Amniotic epithelial cell (primary cell): ENCODE data around the gene FGF7.
"Not testable (repeated sequence)": the region's sequence is repeated elsewhere in the genome, so short reads cannot be mapped to it uniquely, and the experiment has no call there.

Source experiments
- DNase-seq: peaks from one replicate; pipeline ENCODE4 v3.0.0-alpha.2; 2010; ENCODE audit warnings: low read depth

The FGF7 gene

DNA sequence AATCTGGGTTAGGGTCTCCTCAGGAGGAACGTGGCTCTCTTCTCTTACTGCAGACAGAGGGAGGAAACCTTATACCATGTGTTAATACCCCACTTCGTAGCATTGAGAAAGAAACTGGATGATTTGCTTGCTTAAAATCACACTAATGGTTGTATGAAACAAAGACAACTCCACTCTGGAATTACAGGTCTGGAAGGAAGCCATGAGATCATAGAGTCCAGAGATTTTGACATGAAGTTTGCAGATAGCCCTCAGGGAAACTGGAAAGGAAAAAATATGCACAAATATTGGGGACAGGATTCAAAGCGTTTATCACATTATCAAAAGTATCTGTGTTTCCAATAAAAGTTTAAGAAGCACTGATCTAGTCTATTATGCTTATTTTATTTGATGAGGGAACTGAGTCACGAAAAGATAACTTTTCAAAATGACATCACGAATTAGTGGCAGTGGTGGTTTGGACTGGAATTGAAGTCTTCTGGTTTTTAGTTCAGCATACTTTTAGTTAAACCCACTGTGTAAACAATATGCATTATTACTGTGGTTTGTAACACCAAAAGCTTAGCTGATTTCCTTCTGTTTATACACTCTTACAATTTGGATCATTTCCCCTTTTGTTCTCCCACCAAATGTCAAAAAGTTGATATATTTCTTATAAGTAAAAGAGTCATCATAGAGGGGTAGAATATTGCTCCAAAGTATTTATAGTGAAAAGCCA lies 16.8 kb downstream of the FGF7 start:
- no peak for DNase-seq

DNA sequence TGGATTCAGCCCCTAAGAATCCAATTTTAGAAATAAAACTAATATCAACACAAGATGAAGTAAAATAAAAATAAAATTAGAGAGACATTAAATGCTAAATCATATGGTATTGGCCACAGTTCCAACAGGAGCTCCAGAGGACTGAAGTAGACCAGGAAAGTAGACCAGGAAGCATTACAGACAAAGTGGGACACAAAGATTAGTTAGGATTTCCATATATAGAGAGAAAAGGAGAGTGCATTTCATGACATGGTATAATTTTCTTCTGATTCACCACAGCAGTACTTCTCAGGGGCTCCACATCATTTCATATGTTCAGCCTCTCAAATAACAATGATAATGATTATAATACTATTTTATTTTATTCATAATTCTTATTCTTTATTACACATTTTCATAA lies 18.3 kb downstream of the FGF7 start:
- DNase-seq, result no peak

DNA sequence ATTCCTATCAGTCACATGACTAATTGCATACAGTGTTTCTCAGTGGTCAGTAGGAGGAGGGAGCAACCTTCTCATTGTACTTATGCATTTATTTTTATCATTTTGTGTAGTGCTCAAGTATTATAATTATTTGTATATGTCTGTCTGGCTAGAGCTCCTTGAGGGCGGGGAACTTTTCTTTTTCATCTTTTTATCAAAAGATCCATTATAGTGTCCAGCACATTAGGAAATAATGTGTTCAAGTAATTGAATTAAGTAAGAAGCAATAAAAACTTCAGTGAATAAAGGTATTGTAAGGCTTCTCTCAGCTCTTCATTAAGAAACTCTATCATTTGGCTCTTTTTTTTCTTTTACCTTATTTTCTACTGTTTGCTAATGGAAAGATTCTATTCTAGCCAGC lies 18.8 kb downstream of the FGF7 start:
- no peak for DNase-seq

DNA sequence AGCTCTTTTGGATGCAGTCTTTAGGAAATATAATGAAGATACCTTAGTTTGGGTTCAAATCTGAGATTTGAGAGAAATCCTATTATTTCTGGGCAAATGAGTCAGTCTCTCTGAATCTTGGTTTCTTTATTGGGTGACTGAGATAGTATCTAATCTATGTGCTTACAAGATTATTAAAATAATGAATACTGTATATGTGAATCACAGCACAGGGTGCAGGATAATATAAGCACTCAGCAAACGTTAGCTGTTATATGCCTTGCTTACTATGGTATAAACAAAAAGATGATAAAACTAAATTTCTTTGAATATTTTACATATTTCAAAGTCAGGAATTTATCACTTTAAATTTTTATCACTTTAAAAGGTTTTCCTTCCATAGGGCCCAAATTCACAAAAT lies 29.6 kb downstream of the FGF7 start:
- DNase-seq, result peak; percentile 29

DNA sequence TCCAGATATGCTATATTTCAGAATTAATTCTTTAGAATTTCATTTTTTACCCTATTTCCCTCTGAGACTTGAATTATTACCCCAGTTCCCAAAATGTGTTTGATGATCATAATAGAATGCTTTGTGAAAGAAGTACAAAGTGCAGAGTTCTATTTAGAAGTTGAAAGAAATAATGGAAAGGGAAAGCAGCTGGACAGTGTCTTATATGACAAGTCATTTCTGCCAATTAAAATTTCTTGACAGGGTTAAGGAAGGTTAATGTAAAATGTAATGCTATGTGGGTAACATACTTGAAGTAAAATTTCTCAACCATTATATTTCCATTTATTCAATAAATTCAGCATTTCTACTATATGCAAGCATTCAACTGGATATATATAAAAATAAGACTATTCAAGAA lies 33.1 kb downstream of the FGF7 start:
- no peak for DNase-seq

DNA sequence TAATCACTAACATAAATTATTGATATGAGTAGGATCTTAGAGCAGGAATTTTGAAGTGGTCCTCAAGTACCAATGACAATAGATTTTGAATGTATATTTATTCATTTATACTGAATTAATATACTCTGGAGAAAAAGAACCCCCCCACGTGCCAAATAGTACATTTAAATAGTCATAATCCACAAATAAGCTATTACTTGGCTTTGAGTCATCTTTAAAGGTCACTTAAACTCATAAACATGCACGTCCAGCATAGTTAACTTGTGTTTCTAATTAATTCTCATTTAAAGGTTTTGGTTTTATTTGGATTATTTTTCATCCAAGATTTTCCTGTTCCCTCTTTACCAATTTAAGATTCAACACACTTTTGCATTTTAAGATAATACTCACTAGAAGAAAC lies 35.1 kb downstream of the FGF7 start:
- no peak for DNase-seq

DNA sequence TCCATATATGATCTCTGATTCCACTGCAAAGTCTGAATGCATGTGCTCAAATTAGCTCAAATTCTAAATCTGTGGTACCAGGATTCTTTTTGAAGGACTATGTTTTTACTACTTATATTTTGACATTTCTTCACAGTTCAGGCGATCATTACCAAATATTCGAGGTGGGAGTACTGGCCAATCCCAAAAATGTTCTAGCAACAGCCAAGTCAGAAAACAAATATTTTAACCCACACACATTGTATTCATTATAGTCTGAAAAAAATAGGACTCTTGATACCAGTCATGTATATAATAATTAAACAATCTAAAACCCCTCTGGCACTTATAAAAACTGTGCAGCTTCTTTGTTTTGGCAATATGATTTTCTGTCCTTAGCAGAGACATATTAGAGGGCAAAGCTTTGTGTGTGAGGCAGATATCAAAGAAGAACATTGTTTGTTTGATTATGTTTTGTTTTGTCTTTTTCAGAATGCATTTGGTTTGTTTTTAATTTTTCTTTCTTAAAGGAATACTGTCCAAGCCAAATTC lies 37.4 kb downstream of the FGF7 start:
- no peak for DNase-seq

DNA sequence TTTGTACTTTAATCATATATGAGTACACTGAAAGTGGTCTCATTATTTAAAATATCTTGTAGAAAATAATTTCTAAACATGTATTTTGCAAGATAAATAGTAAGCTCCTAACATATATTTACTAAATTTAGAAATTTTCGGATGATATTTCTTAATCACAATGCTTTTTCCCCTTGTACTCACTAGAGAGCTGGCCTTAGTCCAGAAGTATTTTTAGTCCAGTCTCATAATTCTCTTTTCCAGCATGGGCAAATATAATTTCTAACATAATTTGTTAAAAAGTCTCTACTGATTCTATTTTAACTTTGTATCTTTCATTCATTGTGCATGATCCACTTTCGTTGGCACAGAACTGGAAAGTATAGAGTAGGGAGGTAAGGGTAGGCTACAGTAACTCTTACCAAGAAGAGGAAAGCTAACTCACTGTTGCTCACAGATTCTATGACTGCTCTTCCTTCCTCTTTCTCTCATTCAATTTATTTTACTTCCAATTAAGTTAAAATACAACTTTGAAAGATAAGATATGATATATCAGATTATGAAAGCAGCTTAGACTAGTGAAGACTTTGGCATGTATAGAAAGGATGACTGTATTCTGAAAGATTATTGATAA lies 39.3 kb downstream of the FGF7 start:
- DNase-seq, result no peak

DNA sequence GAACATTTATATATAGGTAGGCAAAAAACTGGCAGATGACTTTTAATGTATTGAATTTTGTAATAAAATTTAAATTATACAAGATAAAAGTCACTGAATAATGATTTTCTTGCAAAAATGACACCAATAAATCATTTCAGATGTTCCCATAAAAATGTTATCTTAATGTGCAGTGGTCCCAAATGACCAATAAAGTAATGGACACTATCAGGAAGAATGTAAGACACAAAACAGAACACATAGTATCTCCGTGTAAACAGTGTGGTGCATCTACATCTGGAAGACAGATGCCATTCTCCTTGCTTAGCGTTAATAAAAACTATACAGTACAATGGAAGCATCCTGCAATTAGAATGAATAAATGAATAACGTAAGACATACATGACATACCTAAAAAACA lies 41.5 kb downstream of the FGF7 start:
- peak; percentile 32 for DNase-seq

DNA sequence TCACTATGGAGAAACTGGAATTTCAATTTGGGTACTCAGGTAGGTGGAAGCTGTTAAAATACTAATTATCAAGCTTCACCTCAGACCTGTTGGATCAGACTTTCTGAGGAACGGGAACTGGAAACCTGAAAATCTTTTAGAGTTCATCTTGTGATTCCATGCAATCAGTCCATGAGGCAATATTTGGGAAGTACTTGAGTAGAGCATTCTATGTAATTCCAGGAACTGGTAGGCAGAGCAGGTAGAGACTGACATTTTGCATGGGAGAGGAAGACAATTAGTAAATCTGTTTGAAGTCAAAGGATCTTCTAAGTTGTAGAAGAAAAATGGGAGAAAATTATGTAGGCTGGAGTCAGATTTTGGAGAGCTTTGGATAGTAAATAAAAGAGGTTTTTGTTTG lies 43.1 kb downstream of the FGF7 start:
- no peak for DNase-seq

DNA sequence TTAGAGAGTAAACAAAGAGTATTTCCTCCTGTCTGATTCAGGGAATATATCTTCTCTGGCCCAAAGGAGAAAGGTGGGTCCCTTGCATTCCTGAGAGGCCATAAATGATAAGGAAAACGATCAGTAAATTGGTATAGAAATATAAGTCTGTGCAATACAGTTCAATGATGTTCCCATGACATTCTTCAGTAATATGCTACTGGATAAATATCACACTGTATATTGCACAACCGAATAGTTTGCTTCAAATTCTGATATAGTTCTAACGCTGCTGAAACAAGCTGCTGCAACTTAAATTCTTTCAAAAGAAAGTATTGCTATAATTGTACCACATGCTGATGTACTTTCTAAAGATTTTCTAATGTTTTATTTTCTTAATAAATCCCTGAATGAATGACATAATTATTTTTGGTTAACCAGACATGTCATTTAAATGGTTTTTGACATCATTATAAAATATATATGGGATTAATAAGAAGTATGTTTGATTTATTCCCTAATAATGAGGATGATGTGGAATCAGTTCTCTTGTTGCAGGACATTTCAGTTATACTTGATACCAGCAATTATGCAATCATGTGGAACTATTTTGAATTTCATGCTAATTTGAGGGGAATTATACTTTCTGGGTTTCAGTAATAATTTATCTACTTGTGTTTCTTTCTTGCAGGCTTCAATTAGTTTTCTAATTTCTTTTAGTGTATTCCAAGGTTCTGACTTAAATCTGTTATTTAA lies 44.9 kb downstream of the FGF7 start:
- peak; percentile 64 for DNase-seq

DNA sequence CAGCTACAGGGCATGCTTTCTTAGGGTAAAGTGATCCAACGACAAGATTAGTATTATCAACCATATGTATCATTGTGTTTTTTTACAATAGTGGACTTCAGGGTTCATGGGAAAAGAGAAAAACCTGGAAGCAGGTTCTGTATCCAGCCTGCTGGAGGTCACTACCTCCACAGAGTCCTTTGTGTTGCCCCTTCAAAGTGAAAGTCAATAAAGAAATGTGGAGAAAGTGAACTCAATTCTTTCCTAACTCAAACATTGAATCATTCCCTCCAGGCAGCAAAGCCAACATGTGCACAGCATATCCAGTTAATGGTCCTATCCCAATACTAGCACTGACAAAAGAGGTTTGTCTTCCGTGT lies 45.4 kb downstream of the FGF7 start:
- peak; percentile 33 for DNase-seq

DNA sequence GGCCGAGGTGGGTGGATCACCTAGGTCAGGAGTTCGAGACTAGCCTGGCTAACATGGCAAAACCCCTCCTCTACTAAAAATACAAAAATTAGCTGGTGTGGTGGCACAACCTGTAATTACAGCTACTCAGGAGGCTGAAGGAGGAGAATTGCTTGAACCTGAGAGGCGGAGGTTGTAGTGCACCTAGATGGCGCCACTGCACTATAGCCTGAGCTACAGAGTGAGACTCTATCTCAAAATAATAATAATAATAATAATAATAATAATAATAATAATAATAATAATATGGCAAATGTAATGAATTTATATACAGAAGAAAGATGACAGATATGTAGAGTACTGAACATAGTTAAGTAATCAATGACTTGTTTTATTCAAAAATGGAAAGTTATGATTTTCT lies 48.2 kb downstream of the FGF7 start:
- DNase-seq, result not testable (repeated sequence)

DNA sequence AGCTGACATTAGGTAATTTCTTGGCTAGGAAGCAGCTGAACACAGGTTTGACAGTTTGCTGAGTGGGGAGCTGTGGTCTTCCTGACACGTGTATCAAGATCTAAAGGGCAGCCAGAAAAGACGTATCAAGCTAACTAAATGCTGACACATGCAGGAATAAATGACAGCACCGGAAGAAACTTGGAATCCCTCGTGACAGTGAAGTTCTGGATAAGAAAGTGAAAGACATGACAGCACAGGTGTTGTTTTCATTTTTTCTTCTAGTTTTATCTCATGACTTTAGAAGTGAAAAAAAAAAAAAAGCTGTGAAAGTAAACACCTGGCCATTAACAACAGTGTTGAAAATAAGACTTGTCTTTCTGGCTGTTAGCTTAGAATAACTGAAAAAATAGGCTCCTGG lies 48.7 kb downstream of the FGF7 start:
- DNase-seq, result no peak

DNA sequence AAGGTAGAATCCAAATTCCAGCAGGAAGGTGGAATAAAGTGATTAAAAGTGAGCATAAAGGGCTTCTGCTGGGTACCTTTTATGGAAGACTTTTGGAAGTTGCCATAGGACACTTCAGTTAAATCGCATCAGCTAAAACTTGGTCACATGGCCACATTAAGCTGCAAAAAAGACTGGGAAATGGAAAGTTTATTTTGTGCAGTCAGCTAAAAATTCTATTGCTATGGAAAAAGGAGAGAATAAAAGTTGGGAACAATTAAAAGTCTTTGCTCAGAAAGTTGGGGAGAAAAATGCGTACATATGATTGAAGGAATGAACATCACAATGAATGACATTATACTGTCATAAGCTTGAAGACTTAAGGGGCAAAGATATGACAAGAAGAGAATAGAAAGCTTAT lies 49.3 kb downstream of the FGF7 start:
- DNase-seq, result no peak

DNA sequence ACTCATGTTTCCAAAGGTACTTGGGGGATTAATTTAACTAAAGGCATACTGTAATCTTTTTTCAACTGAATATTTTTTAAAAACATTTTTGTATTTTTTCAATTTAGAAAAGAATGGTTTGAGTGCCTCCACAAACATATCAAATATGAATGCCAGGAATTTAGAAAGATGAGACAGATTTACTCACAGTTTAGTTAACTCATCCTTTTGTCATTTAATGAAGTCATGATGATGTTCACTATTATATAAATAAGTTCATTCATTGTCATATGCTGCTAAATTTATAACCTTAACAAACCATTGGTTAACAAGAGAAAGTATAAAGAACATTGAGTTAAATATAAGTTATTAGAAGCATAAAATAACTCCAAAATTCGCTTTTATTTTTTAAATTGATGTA lies 50.0 kb downstream of the FGF7 start:
- no peak for DNase-seq

DNA sequence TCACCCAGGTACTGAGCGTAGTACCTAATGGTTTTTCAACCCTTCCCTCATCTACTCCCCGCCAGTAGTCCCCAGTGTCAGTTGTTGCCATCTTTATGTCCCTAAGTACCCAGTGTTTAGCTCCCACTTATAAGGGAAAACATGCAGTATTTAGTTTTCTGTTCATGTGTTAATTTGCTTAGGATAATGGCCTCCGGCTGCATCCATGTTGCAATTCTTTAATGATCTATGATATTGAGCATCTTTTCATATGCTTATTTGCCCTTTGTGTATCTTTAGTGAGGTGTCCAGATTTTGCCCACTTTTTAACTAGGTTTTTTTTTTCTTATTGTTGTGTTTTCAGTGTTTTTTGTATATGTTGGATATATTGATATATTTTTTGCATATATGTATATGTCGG lies 55.0 kb downstream of the FGF7 start:
- DNase-seq, result not testable (repeated sequence)

DNA sequence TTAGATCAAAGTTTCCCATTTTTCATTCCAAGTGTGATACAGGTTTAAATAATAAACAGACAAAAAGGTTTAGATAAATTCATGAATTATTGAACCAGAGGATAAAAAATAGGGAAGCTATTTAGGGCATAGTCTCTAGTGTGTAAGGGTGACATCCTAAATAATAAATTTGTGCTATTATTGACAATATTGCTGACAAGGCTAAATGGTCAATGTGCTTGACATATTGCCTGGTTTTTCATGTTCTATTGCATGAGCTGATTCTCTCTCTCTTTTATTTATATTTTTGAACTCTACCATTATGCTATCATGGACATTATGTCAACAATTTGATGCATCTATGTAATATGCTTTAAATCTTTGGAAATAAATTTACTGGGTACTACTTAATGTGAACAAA lies 55.9 kb downstream of the FGF7 start:
- not testable (repeated sequence) for DNase-seq

DNA sequence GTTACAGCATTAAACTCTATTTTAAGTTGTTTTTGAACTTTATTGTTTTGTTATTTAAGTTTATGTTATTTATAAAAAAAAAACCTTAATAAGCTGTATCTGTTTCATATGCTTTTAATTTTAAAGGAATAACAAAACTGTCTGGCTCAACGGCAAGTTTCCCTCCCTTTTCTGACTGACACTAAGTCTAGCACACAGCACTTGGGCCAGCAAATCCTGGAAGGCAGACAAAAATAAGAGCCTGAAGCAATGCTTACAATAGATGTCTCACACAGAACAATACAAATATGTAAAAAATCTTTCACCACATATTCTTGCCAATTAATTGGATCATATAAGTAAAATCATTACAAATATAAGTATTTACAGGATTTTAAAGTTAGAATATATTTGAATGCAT lies 62.4 kb downstream of the FGF7 start:
- DNase-seq, result not testable (repeated sequence)

DNA sequence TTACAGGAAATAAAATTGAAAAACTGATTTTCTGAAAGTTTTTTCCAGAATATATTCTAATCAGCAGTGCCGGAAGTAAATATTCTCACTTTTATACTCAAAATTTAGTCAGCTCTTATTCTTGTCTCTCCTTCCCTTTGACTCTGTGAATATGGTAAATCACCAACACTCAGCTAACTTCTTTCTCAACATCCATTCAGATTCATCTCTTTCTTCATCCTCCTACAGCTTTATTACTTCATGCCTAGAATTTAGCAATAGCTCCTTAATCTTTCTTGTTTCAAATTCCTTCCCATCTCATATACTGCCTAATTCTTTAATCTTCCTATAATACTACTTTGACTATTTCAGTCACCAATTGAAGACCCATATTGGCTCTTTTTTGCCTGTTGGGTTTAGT lies 67.9 kb downstream of the FGF7 start:
- DNase-seq, result peak; percentile 86

DNA sequence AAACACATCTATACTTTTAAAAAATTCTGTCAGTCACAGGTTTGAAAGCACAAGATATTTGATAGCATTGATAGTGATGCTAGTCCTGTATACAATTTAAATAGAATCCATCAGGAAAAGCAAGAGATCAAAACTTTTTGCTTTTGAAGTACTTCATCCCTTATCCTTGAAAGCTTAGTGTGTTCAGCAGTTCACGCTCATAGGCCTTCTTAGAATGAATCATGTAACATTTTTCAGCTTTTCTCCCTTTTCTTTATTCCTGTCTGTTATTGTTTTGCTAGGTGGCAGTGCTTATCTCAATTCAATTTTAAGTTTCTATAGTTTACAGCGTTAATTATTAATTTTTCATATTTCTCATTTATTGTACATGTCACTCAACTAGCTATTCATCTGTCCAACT lies 69.1 kb downstream of the FGF7 start:
- DNase-seq, result peak; percentile 34

DNA sequence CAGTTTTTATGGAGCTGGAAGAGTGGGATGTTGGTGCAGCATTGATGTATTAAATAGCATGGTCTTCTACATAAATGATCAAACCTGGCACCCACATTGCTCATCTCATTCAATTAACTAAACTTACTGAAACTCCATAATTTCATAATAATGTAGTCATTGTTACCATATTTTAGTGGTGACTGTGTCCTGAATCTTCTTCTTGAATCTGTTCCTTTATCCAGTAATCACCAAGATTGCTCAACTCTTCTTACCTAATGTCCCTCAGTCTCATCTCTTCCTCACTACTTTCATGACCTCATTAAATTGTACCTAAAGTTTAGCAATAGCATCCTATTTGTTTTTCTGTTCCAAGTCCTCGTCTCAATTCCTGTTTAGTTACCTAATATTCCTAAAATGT lies 69.8 kb downstream of the FGF7 start:
- DNase-seq, result peak; percentile 93

DNA sequence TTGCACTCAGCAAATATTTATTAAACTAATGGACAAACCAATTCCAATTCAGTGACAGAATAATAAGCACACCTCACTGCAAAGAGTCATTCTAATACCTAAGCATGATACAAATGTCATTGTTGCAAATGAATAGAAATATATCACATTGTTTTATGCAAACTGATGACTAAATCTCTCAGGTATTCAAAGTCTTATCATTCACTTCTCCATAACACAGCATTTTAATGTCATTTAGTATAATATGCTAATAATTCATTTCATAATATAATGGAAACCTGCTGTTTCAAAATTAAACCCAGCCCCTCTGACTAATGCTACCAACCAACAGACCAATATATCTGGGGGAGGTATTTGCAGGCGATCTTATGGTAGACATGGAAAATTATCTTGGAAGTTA lies 71.8 kb downstream of the FGF7 start:
- peak; percentile 20 for DNase-seq
